GM12892 (cell line): Measurements from ENCODE around the gene PKHD1.

Experiments
- DNase-seq: peaks from one replicate; pipeline ENCODE4 v3.0.0; 2011; ENCODE audit not compliant: insufficient read length
- FAIRE-seq: peaks from 2 replicates; lab custom pipeline; 2011; peaks lifted over from hg19 to GRCh38; lab: Jason Lieb, UNC
- POLR2A ChIP-seq: IDR thresholded peaks from 2 replicates; pipeline ENCODE4 v1.6.1; 2011; ENCODE audit warnings: low read depth, low read length, control low read depth
- POLR2AphosphoS5 ChIP-seq: IDR thresholded peaks from 2 replicates; pipeline ENCODE4 v1.6.1; 2011; ENCODE audit warnings: low read depth, low read length, control low read depth
- TAF1 ChIP-seq: IDR thresholded peaks from 2 replicates; pipeline ENCODE4 v1.6.1; 2011; ENCODE audit warnings: low read depth, mild to moderate bottlenecking, control low read depth, low read length, borderline replicate concordance

PKHD1 gene

DNA sequence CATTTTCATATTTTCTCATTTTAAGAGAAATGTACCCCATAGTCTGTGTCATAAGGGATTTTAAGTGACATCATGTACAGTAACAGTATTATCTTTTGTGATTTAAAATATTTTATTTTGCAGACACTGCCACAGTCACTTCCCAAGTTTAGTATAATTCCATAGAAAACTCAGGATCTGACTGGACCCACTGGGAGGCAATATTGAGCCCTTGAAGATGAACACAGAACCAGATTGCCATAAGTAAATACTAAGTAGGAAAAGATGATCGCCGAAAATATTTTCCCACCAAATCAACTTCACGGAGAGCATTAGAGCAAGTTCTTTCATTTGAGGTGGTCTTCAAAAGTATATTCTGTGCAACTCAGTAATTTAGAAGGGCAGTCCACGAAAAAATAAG lies 17.6 kb upstream of the PKHD1 start:
- DNase-seq (no peak), FAIRE-seq (no peak)
- TF ChIP-seq POLR2AphosphoS5 (no peak), TAF1 (no peak), POLR2A (no peak)

DNA sequence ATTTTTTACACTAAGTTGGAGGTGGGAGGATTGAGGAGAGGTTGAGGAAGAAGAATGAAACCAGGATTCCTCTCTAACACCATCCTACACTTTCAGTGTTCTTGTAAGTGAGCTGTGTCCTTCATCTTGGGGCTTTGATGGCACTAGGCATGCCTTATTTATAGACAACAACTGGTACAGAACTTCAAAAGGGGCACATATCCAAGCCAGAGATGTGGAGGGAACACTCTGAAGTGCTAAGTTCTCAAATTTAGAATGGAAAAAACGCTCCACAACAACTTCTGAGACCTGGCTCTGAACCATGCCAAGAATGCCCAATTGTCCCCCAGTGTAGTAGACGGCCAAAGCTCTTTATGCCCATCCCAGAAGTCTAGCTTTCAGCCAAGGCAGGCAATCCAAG lies 16.2 kb upstream of the PKHD1 start:
- TF ChIP-seq POLR2AphosphoS5: no peak
- TF ChIP-seq TAF1: no peak
- no peak for TF ChIP-seq POLR2A
- FAIRE-seq: no peak
- DNase-seq: no peak

DNA sequence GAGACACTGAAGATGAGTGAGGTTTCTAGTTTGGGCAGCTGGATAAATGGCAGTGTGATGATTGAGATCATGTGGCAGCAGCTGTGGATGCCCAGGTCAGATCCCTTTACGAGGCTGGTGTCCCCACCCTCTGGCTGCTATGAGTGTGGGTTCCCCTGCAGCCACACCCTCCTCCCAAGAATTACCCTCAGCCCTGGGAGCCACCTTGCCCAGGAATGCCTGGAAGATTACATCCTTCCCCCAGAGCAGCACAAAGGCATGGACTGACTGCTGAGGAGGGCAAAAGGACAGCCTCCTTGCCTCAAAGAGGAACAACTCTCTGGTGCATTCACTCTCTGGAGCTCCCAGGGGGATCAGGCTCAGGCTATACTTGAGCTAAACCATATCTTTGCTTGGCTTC lies 15.0 kb upstream of the PKHD1 start:
- DNase-seq: no peak
- no peak for FAIRE-seq
- TF ChIP-seq POLR2A (no peak), TAF1 (no peak), POLR2AphosphoS5 (no peak)

GRCh38 chr6:52098721-52099120 lies 11.3 kb upstream of the PKHD1 start:
- FAIRE-seq (no peak), DNase-seq (no peak)
- TF ChIP-seq POLR2AphosphoS5: no peak
- TF ChIP-seq POLR2A: no peak
- no peak for TF ChIP-seq TAF1

GRCh38 chr6:52089758-52090348 lies 2.4 kb upstream of the PKHD1 start:
- DNase-seq (no peak), FAIRE-seq (no peak)
- TF ChIP-seq POLR2A (no peak), POLR2AphosphoS5 (no peak), TAF1 (no peak)

- FAIRE-seq: no peak
- DNase-seq: no peak
- TF ChIP-seq POLR2AphosphoS5 (no peak), TAF1 (no peak), POLR2A (no peak)
These were observed 672 bp downstream of the PKHD1 start for GRCh38 chr6:52086741-52087140.

DNA sequence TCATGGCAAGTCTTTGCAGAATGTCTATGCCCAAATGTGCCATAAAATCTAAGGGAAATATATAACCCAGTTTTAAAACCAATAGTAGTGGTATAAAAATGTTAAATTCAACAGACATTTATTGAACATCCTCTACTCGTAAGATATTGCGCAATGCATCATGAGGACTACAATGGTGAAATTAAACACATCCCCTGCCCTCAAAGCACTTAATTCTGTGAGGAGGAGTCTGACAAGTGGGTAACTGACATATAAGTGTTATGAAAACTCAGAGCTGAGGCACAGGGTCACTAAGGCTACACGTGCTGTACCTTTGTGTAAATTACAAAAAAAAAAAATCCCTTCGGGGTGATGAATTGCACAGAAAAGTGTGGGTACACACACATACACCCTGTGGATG lies 6.2 kb downstream of the PKHD1 start:
- no peak for FAIRE-seq
- DNase-seq: no peak
- no peak for TF ChIP-seq POLR2AphosphoS5
- no peak for TF ChIP-seq POLR2A
- no peak for TF ChIP-seq TAF1

GRCh38 chr6:52077961-52078625 lies 9.3 kb downstream of the PKHD1 start:
- FAIRE-seq (no peak), DNase-seq (no peak)
- no peak for TF ChIP-seq POLR2A
- TF ChIP-seq POLR2AphosphoS5: no peak
- no peak for TF ChIP-seq TAF1

DNA sequence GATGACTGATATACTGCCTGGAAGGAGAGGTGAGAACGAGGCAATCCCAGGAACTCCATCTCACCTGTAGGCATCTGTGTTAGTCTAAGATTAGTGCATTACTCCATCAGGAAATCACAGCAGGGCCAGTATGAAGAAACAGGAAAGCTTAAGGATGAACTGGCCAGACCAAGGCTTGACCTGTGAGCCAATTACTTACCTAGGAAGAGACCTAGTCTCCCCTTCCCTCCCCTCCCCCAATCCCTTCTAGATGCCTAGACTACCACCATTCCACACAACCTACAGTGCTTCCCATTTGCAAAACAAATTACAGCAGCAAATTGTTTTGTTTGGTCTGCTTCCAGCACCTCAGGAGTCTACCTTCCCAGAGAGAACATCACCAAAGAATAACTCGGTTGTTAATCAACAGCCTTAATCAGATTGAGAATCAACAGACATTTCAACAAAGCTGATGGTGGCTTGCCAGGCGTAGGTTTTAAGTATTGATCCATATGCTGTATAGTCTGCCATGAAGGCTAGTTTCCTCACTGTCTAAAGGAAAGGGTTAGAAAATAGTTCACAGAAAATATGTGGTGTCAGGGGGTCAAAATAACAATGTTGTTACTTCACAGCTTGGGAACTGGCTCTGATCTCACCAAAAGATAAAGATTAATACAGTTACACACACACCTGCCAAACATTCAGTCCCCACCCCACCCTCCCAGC lies 10.1 kb downstream of the PKHD1 start:
- TF ChIP-seq TAF1: no peak
- no peak for TF ChIP-seq POLR2A
- no peak for TF ChIP-seq POLR2AphosphoS5
- FAIRE-seq (no peak), DNase-seq (no peak)

DNA sequence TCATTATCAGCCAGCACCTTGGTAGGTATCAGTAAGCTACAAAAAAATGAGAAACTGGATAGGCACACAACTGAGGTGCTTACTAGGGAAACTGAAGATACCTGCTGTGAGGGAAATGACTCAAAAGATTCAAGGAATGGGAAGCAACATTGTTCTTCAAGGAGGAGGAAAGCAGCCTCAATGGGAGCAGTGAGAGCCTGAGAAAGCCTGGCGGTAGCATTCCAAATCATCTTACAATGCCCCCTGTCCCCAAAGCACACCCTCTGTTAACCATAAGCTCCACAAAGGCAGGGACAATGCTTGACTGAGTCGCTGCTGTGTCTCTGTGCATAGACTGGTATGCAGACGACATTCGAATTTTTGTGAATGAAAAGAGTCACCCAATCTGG lies 10.6 kb downstream of the PKHD1 start:
- FAIRE-seq: no peak
- TF ChIP-seq POLR2A: no peak
- TF ChIP-seq TAF1: no peak
- TF ChIP-seq POLR2AphosphoS5: no peak
- DNase-seq: no peak

DNA sequence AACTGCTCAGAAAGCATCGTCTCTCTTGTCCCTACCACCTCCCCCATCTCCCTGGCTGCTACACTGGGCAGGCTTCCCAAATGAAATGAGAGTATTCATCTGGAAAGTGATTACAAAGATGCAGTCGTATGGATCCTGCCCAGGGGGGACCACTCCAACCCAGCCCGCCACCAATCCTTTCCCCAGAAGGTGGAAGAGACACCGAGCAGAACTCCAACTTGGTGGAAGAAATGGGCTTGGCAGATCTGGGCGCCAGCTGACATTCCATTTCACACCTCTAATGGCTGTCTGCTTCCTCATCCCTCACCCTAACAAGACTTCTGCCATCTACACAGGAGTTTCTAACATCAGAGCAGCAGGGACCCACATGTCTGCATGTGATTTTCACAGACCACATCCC lies 12.7 kb downstream of the PKHD1 start:
- FAIRE-seq (no peak), DNase-seq (no peak)
- TF ChIP-seq POLR2AphosphoS5 (no peak), POLR2A (no peak), TAF1 (no peak)
